Measurements from ENCODE around the gene ARL6IP6. TPM values are rescaled to one million over a fixed set of nuclear protein-coding genes. Genes with fewer than 3 reads are reported as not detected.

Gene ARL6IP6
- polyA plus RNA-seq, 1 donor: 64.1 TPM

GRCh38 chr2:152792974-152793373 is 74.6 kb downstream of the ARL6IP6 start:
- no peak for DNase-seq

- DNase-seq: no peak
These were observed 78.5 kb downstream of the ARL6IP6 start for GRCh38 chr2:152796941-152797340.

- no peak for DNase-seq
These were observed 86.4 kb downstream of the ARL6IP6 start for GRCh38 chr2:152804687-152805408.

- DNase-seq: no peak
These were observed 93.5 kb downstream of the ARL6IP6 start for GRCh38 chr2:152811916-152812315.

Other genes with a start within 250 kb of the ARL6IP6 start
- 165 TPM for gene PRPF40A, start 1.2 kb upstream of the ARL6IP6 start, polyA plus RNA-seq (ENCODE audit: insufficient read length)